Activated T-helper 2 cell treated with anti-CD3 and anti-CD28 coated beads, Interferon-gamma antibody, Interleukin-2, Interleukin-4, amounts not matched to agents 10 μg/mL and 5 μg/mL and 100 μg/mL, durations not matched to agents 14 hours and 24 hours and 36 hours (primary cell): ENCODE measurements around the gene IFNGR2. TPM values are rescaled to one million over a fixed set of nuclear protein-coding genes. Genes with fewer than 3 reads are reported as not detected.

ENCODE experiments used
- DNase-seq: peaks from one replicate; pipeline ENCODE4 v3.0.0; 2021; ENCODE audit warnings: low spot score
- H3K27ac Mint-ChIP-seq: one replicate; pipeline ENCODE4 v1.8.0; 2021; ENCODE audit warnings: mixed read lengths
- H3K27me3 Mint-ChIP-seq: one replicate; pipeline ENCODE4 v1.8.0; 2021; ENCODE audit warnings: low read depth, mixed read lengths
- H3K36me3 Mint-ChIP-seq: one replicate; pipeline ENCODE4 v1.8.0; 2021; ENCODE audit warnings: low read depth, mixed read lengths
- H3K4me1 Mint-ChIP-seq: one replicate; pipeline ENCODE4 v1.8.0; 2021; ENCODE audit warnings: low read depth, mixed read lengths
- H3K4me3 Mint-ChIP-seq: one replicate; pipeline ENCODE4 v1.8.0; 2021; ENCODE audit warnings: low read depth, mild to moderate bottlenecking, moderate library complexity, mixed read lengths
- H3K9me3 Mint-ChIP-seq: one replicate; pipeline ENCODE4 v1.8.0; 2021; ENCODE audit warnings: mixed read lengths
- intact Hi-C: fragments of 100-400 bp; cut with micrococcal nuclease; formaldehyde crosslinking; loops from one replicate; pipeline ENCODE4 v1.15.1; 2023
- total RNA-seq: library from RNA; stranded (reverse); gene quantifications from 2 replicates; pipeline ENCODE4 v1.2.3, GENCODE V29; 2022

IFNGR2 gene
- total RNA-seq, 1 donor from 2014 or later, result 16.2 TPM

GRCh38 chr21:33414068-33414467 is 10.9 kb downstream of the IFNGR2 start:
- H3K27me3 Mint-ChIP-seq, result no peaks in the 10 kb centered on the region

GRCh38 chr21:33414926-33415325 is 11.7 kb downstream of the IFNGR2 start:
- intact Hi-C loops, result no loop called here
- Mint-ChIP-seq H3K4me1 (peaks cover 18% of the 10 kb centered on the region), H3K27me3 (no peaks in the 10 kb centered on the region), H3K27ac (no peak overlapping the region), H3K9me3 (no peaks in the 10 kb centered on the region), H3K36me3 (peaks cover 44% of the 10 kb centered on the region), H3K4me3 (no peak overlapping the region)
- no peak for DNase-seq

More at GRCh38 chr21:33414068-33414467, 10.9 kb downstream of the IFNGR2 start:
- Mint-ChIP-seq H3K36me3 (peaks cover 37% of the 10 kb centered on the region), H3K4me1 (peaks cover 18% of the 10 kb centered on the region), H3K4me3 (no peak overlapping the region), H3K27ac (no peak overlapping the region), H3K9me3 (no peaks in the 10 kb centered on the region)
- no peak for DNase-seq
- intact Hi-C loops, result no loop called here

GRCh38 chr21:33418691-33419090 is 15.5 kb downstream of the IFNGR2 start:
- H3K27ac Mint-ChIP-seq, result no peak overlapping the region

GRCh38 chr21:33419538-33420123 is 16.4 kb downstream of the IFNGR2 start:
- no peak overlapping the region for H3K27ac Mint-ChIP-seq

More at GRCh38 chr21:33418691-33419090, 15.5 kb downstream of the IFNGR2 start:
- no peak for DNase-seq
- Mint-ChIP-seq H3K9me3 (no peaks in the 10 kb centered on the region), H3K4me1 (peaks cover 9% of the 10 kb centered on the region), H3K36me3 (peaks cover 57% of the 10 kb centered on the region), H3K27me3 (no peaks in the 10 kb centered on the region), H3K4me3 (no peak overlapping the region)
- intact Hi-C loops, result no loop called here

GRCh38 chr21:33421713-33422393 is 18.6 kb downstream of the IFNGR2 start:
- DNase-seq, result no peak
- Mint-ChIP-seq H3K27ac (no peak overlapping the region), H3K27me3 (no peaks in the 10 kb centered on the region), H3K36me3 (peaks cover 55% of the 10 kb centered on the region), H3K9me3 (no peaks in the 10 kb centered on the region), H3K4me3 (no peak overlapping the region), H3K4me1 (no peaks in the 10 kb centered on the region)
- intact Hi-C loops, result no loop called here

More at GRCh38 chr21:33419538-33420123, 16.4 kb downstream of the IFNGR2 start:
- intact Hi-C loops, result no loop called here
- no peak overlapping the region for H3K4me3 Mint-ChIP-seq
- H3K9me3 Mint-ChIP-seq, result no peaks in the 10 kb centered on the region
- peaks cover 64% of the 10 kb centered on the region for H3K36me3 Mint-ChIP-seq
- no peak for DNase-seq
- no peaks in the 10 kb centered on the region for H3K27me3 Mint-ChIP-seq
- peaks cover 9% of the 10 kb centered on the region for H3K4me1 Mint-ChIP-seq

GRCh38 chr21:33424214-33424613 is 21.0 kb downstream of the IFNGR2 start:
- Mint-ChIP-seq H3K9me3 (no peaks in the 10 kb centered on the region), H3K27ac (no peak overlapping the region), H3K4me1 (no peaks in the 10 kb centered on the region), H3K27me3 (no peaks in the 10 kb centered on the region), H3K4me3 (no peak overlapping the region), H3K36me3 (peaks cover 50% of the 10 kb centered on the region)
- intact Hi-C loops, result no loop called here
- no peak for DNase-seq

- no peaks in the 10 kb centered on the region for H3K27me3 Mint-ChIP-seq
- peaks cover 48% of the 10 kb centered on the region for H3K36me3 Mint-ChIP-seq
- H3K4me3 Mint-ChIP-seq, result no peak overlapping the region
- DNase-seq, result no peak
- intact Hi-C loops, result no loop called here
- H3K4me1 Mint-ChIP-seq, result no peaks in the 10 kb centered on the region
- no peak overlapping the region for H3K27ac Mint-ChIP-seq
- no peaks in the 10 kb centered on the region for H3K9me3 Mint-ChIP-seq
Measured at GRCh38 chr21:33425825-33426224, 22.6 kb downstream of the IFNGR2 start.

GRCh38 chr21:33427051-33427450 is 23.8 kb downstream of the IFNGR2 start:
- intact Hi-C loops, result no loop called here
- no peaks in the 10 kb centered on the region for H3K27me3 Mint-ChIP-seq
- H3K4me3 Mint-ChIP-seq, result no peak overlapping the region
- no peak overlapping the region for H3K27ac Mint-ChIP-seq
- H3K36me3 Mint-ChIP-seq, result peaks cover 46% of the 10 kb centered on the region
- H3K9me3 Mint-ChIP-seq, result no peaks in the 10 kb centered on the region
- no peak for DNase-seq
- H3K4me1 Mint-ChIP-seq, result no peaks in the 10 kb centered on the region

- no peak overlapping the region for H3K27ac Mint-ChIP-seq
- H3K4me3 Mint-ChIP-seq, result no peak overlapping the region
- no peaks in the 10 kb centered on the region for H3K9me3 Mint-ChIP-seq
- DNase-seq, result no peak
- H3K27me3 Mint-ChIP-seq, result no peaks in the 10 kb centered on the region
- peaks cover 57% of the 10 kb centered on the region for H3K36me3 Mint-ChIP-seq
- peaks cover 9% of the 10 kb centered on the region for H3K4me1 Mint-ChIP-seq
- intact Hi-C loops, result no loop called here
Measured at GRCh38 chr21:33428669-33429068, 25.5 kb downstream of the IFNGR2 start.

- Mint-ChIP-seq H3K27me3 (no peaks in the 10 kb centered on the region), H3K27ac (no peak overlapping the region), H3K36me3 (peaks cover 58% of the 10 kb centered on the region), H3K9me3 (no peaks in the 10 kb centered on the region), H3K4me1 (peaks cover 26% of the 10 kb centered on the region), H3K4me3 (no peak overlapping the region)
- intact Hi-C loops, result no loop called here
- no peak for DNase-seq
Measured at GRCh38 chr21:33430858-33431257, 27.6 kb downstream of the IFNGR2 start.

- H3K27me3 Mint-ChIP-seq, result no peaks in the 10 kb centered on the region
- H3K9me3 Mint-ChIP-seq, result no peaks in the 10 kb centered on the region
- intact Hi-C loops, result no loop called here
- H3K36me3 Mint-ChIP-seq, result peaks cover 66% of the 10 kb centered on the region
- H3K27ac Mint-ChIP-seq, result no peak overlapping the region
- DNase-seq, result no peak
- H3K4me1 Mint-ChIP-seq, result peaks cover 29% of the 10 kb centered on the region
- no peak overlapping the region for H3K4me3 Mint-ChIP-seq
Measured at GRCh38 chr21:33432496-33432895, 29.3 kb downstream of the IFNGR2 start.

- peaks cover 70% of the 10 kb centered on the region for H3K36me3 Mint-ChIP-seq
Measured at GRCh38 chr21:33433001-33433400, 29.8 kb downstream of the IFNGR2 start.

GRCh38 chr21:33433425-33434114 is 30.4 kb downstream of the IFNGR2 start:
- no peak for DNase-seq
- Mint-ChIP-seq H3K4me3 (peak overlapping the region; percentile 15), H3K27ac (peak overlapping the region; percentile 44), H3K27me3 (no peaks in the 10 kb centered on the region), H3K4me1 (peaks cover 29% of the 10 kb centered on the region), H3K9me3 (no peaks in the 10 kb centered on the region), H3K36me3 (peaks cover 70% of the 10 kb centered on the region)
- intact Hi-C loops, result loop anchor here (1.0 to 2.0 kb wide), 5 partner anchors 27 to 167 kb away; partner anchors contain the start of genes IFNAR1 and IL10RB

More at GRCh38 chr21:33433001-33433400, 29.8 kb downstream of the IFNGR2 start:
- Mint-ChIP-seq H3K4me1 (peaks cover 29% of the 10 kb centered on the region), H3K27me3 (no peaks in the 10 kb centered on the region), H3K9me3 (no peaks in the 10 kb centered on the region), H3K27ac (no peak overlapping the region), H3K4me3 (no peak overlapping the region)
- DNase-seq, result no peak
- intact Hi-C loops, result no loop called here
